ENCODE data around the gene PTPN6. TPM values are rescaled to one million over a fixed set of nuclear protein-coding genes. Genes with fewer than 3 reads are reported as not detected.

Gene PTPN6
- total and polyA plus RNA-seq, 10 of the 15 experiments (the other 5 are each of a cell fraction or from before 2014, with no cell fraction given): 229 to 457 (median 370) TPM

GRCh38 chr12:6937481-6938352 is 13.4 kb upstream of the PTPN6 start (continued):
- TF ChIP-seq JUND (IDR thresholded peaks at IDR 0.05; ENCODE audit: low read depth, low read length) (peak; percentile 43; the same call in 1 of the 2 replicates), ZBTB40 (IDR thresholded peaks at IDR 0.05; ENCODE audit: borderline replicate concordance) (peak; percentile 74), RBBP5 (conservative IDR thresholded peaks at IDR 0.05) (no peak), NRF1 (conservative IDR thresholded peaks at IDR 0.05; ENCODE audit: low read depth, low read length) (peak; percentile 34; the same call in 1 of the 2 replicates), SPI1 (IDR thresholded peaks at IDR 0.05; ENCODE audit: borderline replicate concordance, insufficient read depth, low read depth, low read length) (no peak; the same call in 1 of the 2 replicates), SMAD1 (IDR thresholded peaks at IDR 0.05; ENCODE audit: low read depth, partially characterized antibody) (no peak), LARP7 (IDR thresholded peaks at IDR 0.05) (peak; percentile 90), EGR1 (IDR thresholded peaks at IDR 0.05; ENCODE audit: borderline replicate concordance in 1 of 2, low read depth in 2 of 2, low read length in 2 of 2) (peak; percentile 72 to 94), BACH1 (IDR thresholded peaks at IDR 0.05; ENCODE audit: borderline replicate concordance) (peak; percentile 88), ZNF592 (IDR thresholded peaks at IDR 0.05) (no peak), HSF1 (IDR thresholded peaks at IDR 0.05; ENCODE audit: low read depth, low read length) (no peak; the same call in 1 of the 2 replicates), ATF7 (IDR thresholded peaks at IDR 0.05; ENCODE audit: low read depth) (peak; percentile 32; the same call in 1 of the 2 replicates), TARDBP (IDR thresholded peaks at IDR 0.05; ENCODE audit: borderline replicate concordance) (peak; percentile 82), ZBED1 (IDR thresholded peaks at IDR 0.05; ENCODE audit: borderline replicate concordance) (peak; percentile 57; the same call in 1 of the 2 replicates)

All from GM12878 (cell line).